ENCODE results near the gene CDC14A.

CDC14A gene

GRCh38 chr1:100479620-100480338 is 127.5 kb downstream of the CDC14A start:
- Histone ChIP-seq H2AFZ (ENCODE audit: low read depth, low read length, severe bottlenecking) (no peak overlapping the region), H3F3A (ENCODE audit: insufficient read depth) (no peaks in the 10 kb centered on the region), H3K4me3 (ENCODE audit: insufficient read depth, low read length, poor library complexity, severe bottlenecking) (no peak overlapping the region), H3K36me3 (ENCODE audit: low read length) (no peaks in the 10 kb centered on the region), H3K9me3 (ENCODE audit: insufficient read depth, low read length) (no peaks in the 10 kb centered on the region), H3K27ac (ENCODE audit: low read depth, low read length) (no peak overlapping the region), H3K79me2 (ENCODE audit: insufficient read depth, low read length) (no peaks in the 10 kb centered on the region), H3K9me2 (replicated peaks; ENCODE audit: insufficient read depth, low read length) (no peaks in the 10 kb centered on the region), H3K9ac (ENCODE audit: low read length) (no peak overlapping the region), H3K4me2 (ENCODE audit: low read depth, low read length, poor library complexity, severe bottlenecking) (no peak overlapping the region), H4K20me1 (ENCODE audit: low read depth, low read length) (no peaks in the 10 kb centered on the region), H3K27me3 (ENCODE audit: low read length) (no peaks in the 10 kb centered on the region)
- TF ChIP-seq EZH2phosphoT487 (conservative IDR thresholded peaks at IDR 0.05; ENCODE audit: low read length) (no peak), CTCF (IDR thresholded peaks at IDR 0.05; ENCODE audit: insufficient read depth, low read length, poor library complexity, severe bottlenecking) (no peak)

GRCh38 chr1:100481303-100481702 is 129.0 kb downstream of the CDC14A start:
- no peaks in the 10 kb centered on the region for H3K9me2 ChIP-seq (replicated peaks; ENCODE audit: insufficient read depth, low read length)
- no peaks in the 10 kb centered on the region for H3K36me3 ChIP-seq (ENCODE audit: low read length)
- no peaks in the 10 kb centered on the region for H3K9me3 ChIP-seq (ENCODE audit: insufficient read depth, low read length)
- H2AFZ ChIP-seq (ENCODE audit: low read depth, low read length, severe bottlenecking): no peak overlapping the region
- no peak overlapping the region for H3K9ac ChIP-seq (ENCODE audit: low read length)
- no peak overlapping the region for H3K4me2 ChIP-seq (ENCODE audit: low read depth, low read length, poor library complexity, severe bottlenecking)
- no peaks in the 10 kb centered on the region for H3K79me2 ChIP-seq (ENCODE audit: insufficient read depth, low read length)
- no peaks in the 10 kb centered on the region for H3K27me3 ChIP-seq (ENCODE audit: low read length)
- no peak for TF ChIP-seq CTCF (IDR thresholded peaks at IDR 0.05; ENCODE audit: insufficient read depth, low read length, poor library complexity, severe bottlenecking)
- H3F3A ChIP-seq (ENCODE audit: insufficient read depth): no peaks in the 10 kb centered on the region
- H3K27ac ChIP-seq (ENCODE audit: low read depth, low read length): no peak overlapping the region
- no peaks in the 10 kb centered on the region for H4K20me1 ChIP-seq (ENCODE audit: low read depth, low read length)
- H3K4me3 ChIP-seq (ENCODE audit: insufficient read depth, low read length, poor library complexity, severe bottlenecking): no peak overlapping the region

DNA sequence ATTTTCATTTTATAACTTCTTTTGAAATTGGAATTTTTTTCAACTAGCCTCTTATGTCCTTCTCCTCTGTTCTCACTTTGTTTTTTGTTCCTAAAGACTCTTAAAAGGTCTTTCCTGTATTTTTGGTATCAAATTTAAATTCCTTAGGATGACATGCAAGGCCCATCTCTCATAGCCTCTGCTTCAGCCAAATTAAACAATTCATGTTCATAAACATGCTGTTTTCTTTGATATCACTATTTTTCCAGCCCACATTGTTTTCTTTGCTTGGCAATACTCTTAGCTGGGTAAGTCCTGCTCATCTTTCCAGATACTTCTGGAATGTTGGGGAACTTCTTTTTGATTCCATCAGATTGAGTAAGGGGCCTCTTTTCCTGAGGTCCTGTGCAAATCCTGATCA is 129.9 kb downstream of the CDC14A start:
- Histone ChIP-seq H2AFZ (ENCODE audit: low read depth, low read length, severe bottlenecking) (no peak overlapping the region), H3K27ac (ENCODE audit: low read depth, low read length) (no peak overlapping the region), H3K9me2 (replicated peaks; ENCODE audit: insufficient read depth, low read length) (no peaks in the 10 kb centered on the region), H3K4me2 (ENCODE audit: low read depth, low read length, poor library complexity, severe bottlenecking) (no peak overlapping the region), H3K9ac (ENCODE audit: low read length) (no peak overlapping the region), H3K4me3 (ENCODE audit: insufficient read depth, low read length, poor library complexity, severe bottlenecking) (no peak overlapping the region), H3K27me3 (ENCODE audit: low read length) (no peaks in the 10 kb centered on the region), H3K9me3 (ENCODE audit: insufficient read depth, low read length) (no peaks in the 10 kb centered on the region), H4K20me1 (ENCODE audit: low read depth, low read length) (no peaks in the 10 kb centered on the region), H3K36me3 (ENCODE audit: low read length) (no peaks in the 10 kb centered on the region), H3F3A (ENCODE audit: insufficient read depth) (no peaks in the 10 kb centered on the region), H3K79me2 (ENCODE audit: insufficient read depth, low read length) (no peaks in the 10 kb centered on the region)
- no peak for TF ChIP-seq CTCF (IDR thresholded peaks at IDR 0.05; ENCODE audit: insufficient read depth, low read length, poor library complexity, severe bottlenecking)
- no peak for TF ChIP-seq EZH2phosphoT487 (conservative IDR thresholded peaks at IDR 0.05; ENCODE audit: low read length)
